Measurements from ENCODE around the gene HBEGF. TPM values are rescaled to one million over a fixed set of nuclear protein-coding genes. Genes with fewer than 3 reads are reported as not detected.

The HBEGF gene
- total and polyA plus RNA-seq, 2 experiments from 2014 or later, result 2.2 to 2.9 TPM

- TF ChIP-seq ZNF462 (CRISPR knock-in tag; IDR thresholded peaks at IDR 0.05), result no peak
- TF ChIP-seq STAT1 (IDR thresholded peaks at IDR 0.05; ENCODE audit: unreplicated experiment), result no peak
- TF ChIP-seq EZH2phosphoT487 (IDR thresholded peaks at IDR 0.05; ENCODE audit: unreplicated experiment), result no peak
- TF ChIP-seq NANOG (IDR thresholded peaks at IDR 0.05; ENCODE audit: borderline replicate concordance), result no peak
- no peak for TF ChIP-seq ETS1 (IDR thresholded peaks at IDR 0.05)
- TF ChIP-seq EZH2 (IDR thresholded peaks at IDR 0.05; ENCODE audit: low read depth, unreplicated experiment), result no peak
These were observed 48.2 kb downstream of the HBEGF start (continued) for GRCh38 chr5:140298183-140298601.

GRCh38 chr5:140297283-140297682, 49.1 kb downstream of the HBEGF start:
- DNase-seq (ENCODE audit: low spot score), result no peak
- H3F3A ChIP-seq (replicated peaks; ENCODE audit: low read depth), result no peaks in the 10 kb centered on the region
- Mint-ChIP-seq H3K27me3 (ENCODE audit: insufficient read depth, low read depth, poor library complexity) (no peaks in the 10 kb centered on the region), H3K4me1 (peaks cover 12% of the 10 kb centered on the region; the same call in 2 of the 3 replicates), H3K9me3 (no peaks in the 10 kb centered on the region), H3K4me3 (no peak overlapping the region), H3K36me3 (ENCODE audit: low read depth) (peaks cover 10% of the 10 kb centered on the region; the same call in 2 of the 3 replicates), H3K27ac (no peak overlapping the region)
- no peak overlapping the region for H3K27ac ChIP-seq (ENCODE audit: low read depth)
- peaks cover 32% of the 10 kb centered on the region for H3K4me1 ChIP-seq (ENCODE audit: insufficient read depth)
- H3K27me3 ChIP-seq (ENCODE audit: insufficient read depth), result no peaks in the 10 kb centered on the region
- H4K20me1 ChIP-seq (replicated peaks; ENCODE audit: insufficient read depth), result peaks cover 15% of the 10 kb centered on the region
- peaks cover 99% of the 10 kb centered on the region for H3K79me2 ChIP-seq (replicated peaks; ENCODE audit: insufficient read depth)
- no peak for TF ChIP-seq ZNF114 (CRISPR knock-in tag; IDR thresholded peaks at IDR 0.05)
- no peak for TF ChIP-seq CTCF (conservative IDR thresholded peaks at IDR 0.05; ENCODE audit: low read depth in 2 of 2)
- no peak for TF ChIP-seq REST (IDR thresholded peaks at IDR 0.05; ENCODE audit: unreplicated experiment)
- TF ChIP-seq EZH2 (IDR thresholded peaks at IDR 0.05; ENCODE audit: low read depth, unreplicated experiment), result no peak
- TF ChIP-seq NANOG (IDR thresholded peaks at IDR 0.05; ENCODE audit: borderline replicate concordance), result no peak
- TF ChIP-seq CREB1 (CRISPR knock-in tag; IDR thresholded peaks at IDR 0.05; ENCODE audit: low read depth), result no peak
- TF ChIP-seq EZH2phosphoT487 (IDR thresholded peaks at IDR 0.05; ENCODE audit: unreplicated experiment), result no peak
- 0 out of 2 replicates have a peak, but pooled peaks cover 4% of the 10 kb centered on the region for H3K36me3 ChIP-seq (ENCODE audit: insufficient read depth)
- no peak overlapping the region for H2AFZ ChIP-seq
- no peak overlapping the region for H3K4me2 ChIP-seq
- no peak for ATAC-seq
- no peaks in the 10 kb centered on the region for H3K9me2 ChIP-seq (ENCODE audit: insufficient read depth)
- no peak overlapping the region for H3K4me3 ChIP-seq

Measured in GM23338 (cell line).